K562 (cell line): ENCODE measurements around the gene PDE8A. TPM values are rescaled to one million over a fixed set of nuclear protein-coding genes. Genes with fewer than 3 reads are reported as not detected.

Experiments used
- AFF1 ChIP-seq, 2 experiments: fragments of 450-650 bp; IDR thresholded peaks; 2 replicates each; pipeline ENCODE4 v1.6.1; 2018; ENCODE audit warnings: mild to moderate bottlenecking in 2 of 2, low read depth in 1 of 2; ENCODE audit not compliant: partially characterized antibody in 2 of 2
- CBX1 ChIP-seq: sonication (generic); IDR thresholded peaks from 2 replicates; pipeline ENCODE4 v1.6.1; 2016; ENCODE audit warnings: antibody characterized with exemption, low read depth, mild to moderate bottlenecking
- CREB3 ChIP-seq: fragments of 450-650 bp; conservative IDR thresholded peaks from 2 replicates; pipeline ENCODE4 v1.6.1; 2016; ENCODE audit warnings: missing genetic modification characterization, low read depth, mild to moderate bottlenecking, missing compliant biosample characterization, moderate library complexity
- CTCF ChIP-seq, 3 experiments: IDR thresholded peaks in 2 of 3; conservative IDR thresholded peaks in 1 of 3; 2 replicates each; pipeline ENCODE4 v1.5.1; 2011 to 2012; ENCODE audit warnings: low read length in 3 of 3, mild to moderate bottlenecking in 3 of 3, control low read depth in 2 of 3, improper control_type of control experiment in 1 of 3, inconsistent platforms in 1 of 3, low read depth in 1 of 3, mixed read lengths in 1 of 3, moderate library complexity in 1 of 3; ENCODE audit not compliant: insufficient read depth in 2 of 3
- RAD21 ChIP-seq, 2 experiments: fragments of 250-450 bp in 1 of 2; fragments of 450-650 bp in 1 of 2; sonication (Bioruptor Pico) in 1 of 2; formaldehyde crosslinking in 1 of 2; IDR thresholded peaks in 1 of 2; conservative IDR thresholded peaks in 1 of 2; 2 replicates each; pipeline versions ENCODE4 v1.4.0 to v1.8.0; 2020 to 2022; ENCODE audit warnings: mild to moderate bottlenecking in 2 of 2, moderate library complexity in 1 of 2
- RB1 ChIP-seq: fragments of 450-650 bp; IDR thresholded peaks from 2 replicates; pipeline ENCODE4 v1.6.1; 2017; ENCODE audit warnings: low read depth, mild to moderate bottlenecking
- ZFP36 ChIP-seq: fragments of 150-350 bp; IDR thresholded peaks from 2 replicates; pipeline ENCODE4 v1.6.1; 2018; ENCODE audit warnings: low read length, low read depth; ENCODE audit not compliant: partially characterized antibody
- polyA plus RNA-seq, 8 experiments: library from polyadenylated mRNA; depleted of rRNA in 4 of 8; stranded (reverse) in 5 of 8; unstranded in 3 of 8; fragments of >200 nt; fragmentation: Nextera tagmentation in 2 of 8; fragmentation: Illumina TruSeq in 1 of 8; extraction: Ambion mirVana in 2 of 8; extraction: Trizol in 1 of 8; gene quantifications; 2 replicates each; pipeline versions ENCODE4 v1.2.1 to v1.2.3, GENCODE V29; 2011 to 2014; ENCODE audit warnings: inconsistent platforms in 1 of 8, missing spikeins in 1 of 8
- total RNA-seq, 7 experiments: library from RNA; depleted of rRNA in 6 of 7; stranded (reverse); fragments of >200 nt in 6 of 7; fragmentation: Illumina TruSeq in 2 of 7; extraction: Trizol in 2 of 7; gene quantifications; 2 replicates each; pipeline versions ENCODE4 v1.2.1 to v1.2.3, GENCODE V29; 2011 to 2021; ENCODE audit warnings: low replicate concordance in 1 of 7

PDE8A gene
- total and polyA plus RNA-seq, 9 of the 15 experiments (the other 6 are each of a cell fraction or from before 2014, with no cell fraction given): 5.9 to 40.3 (median 19.8) TPM

GRCh38 chr15:85168642-85169173 lies 187.1 kb downstream of the PDE8A start (continued):
- TF ChIP-seq AFF1 (IDR thresholded peaks at IDR 0.05; ENCODE audit: low read depth in 1 of 2, partially characterized antibody in 2 of 2) (no peak), CREB3 (tag) (no peak), CBX1 (no peak), RAD21 (CRISPR knock-in tag; conservative IDR thresholded peaks at IDR 0.05 in 1 of 2, IDR thresholded peaks at IDR 0.05 in 1 of 2) (peak in 1 of 2 experiments; percentile 28; a peak in 1 of 4 replicates), RB1 (no peak), CTCF (IDR thresholded peaks at IDR 0.05 in 2 of 3, conservative IDR thresholded peaks at IDR 0.05 in 1 of 3; ENCODE audit: insufficient read depth in 2 of 3, low read depth in 1 of 3, low read length in 3 of 3) (peak; percentile 34 to 52 (median 40); a peak in 5 of 6 replicates), ZFP36 (no peak)
